Retinal pigment epithelial cell (primary cell): ENCODE data around the gene IFNA16.
"Not testable (repeated sequence)": the region's sequence is repeated elsewhere in the genome, so short reads cannot be mapped to it uniquely, and the experiment has no call there.

Source experiments
- DNase-seq: peaks from one replicate; pipeline ENCODE4 v3.0.0-alpha.2; 2010; ENCODE audit warnings: low read depth
- H3K4me3 ChIP-seq: 2 replicates; pipeline ENCODE4 v1.5.1; 2011; ENCODE audit warnings: mild to moderate bottlenecking, low read length, control low read depth, moderate library complexity
- CTCF ChIP-seq: conservative IDR thresholded peaks from 2 replicates; pipeline ENCODE4 v1.5.1; 2011; ENCODE audit warnings: low read depth, low read length, control low read depth, inconsistent platforms

Gene IFNA16

GRCh38 chr9:21239911-21240310 is 22.8 kb upstream of the IFNA16 start, which contains the start of gene IFNA14:
Gene IFNA14 (minus strand): TSS chr9:21240005. CDS start chr9:21239935, 70 bp downstream.
- no peak for DNase-seq
- no peak within 1 kb of the TSS for H3K4me3 ChIP-seq
- no peak for TF ChIP-seq CTCF

DNA sequence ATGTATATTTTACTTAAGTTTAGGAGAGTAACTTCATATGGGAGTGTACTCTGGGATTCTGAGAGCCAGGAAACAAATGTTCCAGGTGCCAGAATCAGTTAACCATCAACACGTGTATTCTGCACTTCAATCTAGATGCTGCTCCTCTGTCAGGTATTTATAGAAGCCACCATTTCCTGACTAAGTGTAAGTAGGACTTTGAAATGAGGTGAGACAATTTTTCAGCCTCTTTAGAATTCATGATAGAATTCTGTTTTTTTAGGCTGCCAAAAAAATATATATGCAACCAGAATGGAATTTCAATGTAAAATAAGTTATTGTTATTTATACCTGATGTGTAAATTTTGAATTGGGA is 19.2 kb upstream of the IFNA16 start:
- DNase-seq, H3K4me3 ChIP-seq: not testable (repeated sequence)

GRCh38 chr9:21235468-21236359 is 18.6 kb upstream of the IFNA16 start:
- not testable (repeated sequence) for H3K4me3 ChIP-seq
- peak; percentile 6 for DNase-seq
- peak; percentile 76 for TF ChIP-seq CTCF

GRCh38 chr9:21234153-21234687 is 17.1 kb upstream of the IFNA16 start:
- DNase-seq: no peak
- H3K4me3 ChIP-seq: no peak overlapping the region
- TF ChIP-seq CTCF: no peak

DNA sequence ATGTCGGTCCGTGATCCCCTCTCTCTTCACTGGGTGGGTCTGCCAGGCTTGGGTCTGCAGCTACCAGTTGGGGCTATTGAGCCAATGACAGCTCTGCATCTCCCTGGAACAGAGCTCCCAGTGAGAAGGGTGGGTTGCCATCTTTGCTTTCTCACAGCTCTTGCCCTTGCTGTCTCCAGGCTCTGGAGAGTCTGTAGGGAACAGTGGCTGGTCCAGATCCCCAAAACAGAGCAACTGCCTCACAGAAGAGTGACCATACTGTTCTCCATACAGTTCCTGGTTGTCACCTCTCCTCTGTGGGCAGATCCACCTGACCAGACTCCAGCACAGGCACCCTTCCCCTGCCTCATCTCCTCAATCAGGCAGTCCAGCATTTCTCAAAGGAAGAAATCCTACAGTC is 16.1 kb upstream of the IFNA16 start:
- no peak for DNase-seq
- no peak overlapping the region for H3K4me3 ChIP-seq

DNA sequence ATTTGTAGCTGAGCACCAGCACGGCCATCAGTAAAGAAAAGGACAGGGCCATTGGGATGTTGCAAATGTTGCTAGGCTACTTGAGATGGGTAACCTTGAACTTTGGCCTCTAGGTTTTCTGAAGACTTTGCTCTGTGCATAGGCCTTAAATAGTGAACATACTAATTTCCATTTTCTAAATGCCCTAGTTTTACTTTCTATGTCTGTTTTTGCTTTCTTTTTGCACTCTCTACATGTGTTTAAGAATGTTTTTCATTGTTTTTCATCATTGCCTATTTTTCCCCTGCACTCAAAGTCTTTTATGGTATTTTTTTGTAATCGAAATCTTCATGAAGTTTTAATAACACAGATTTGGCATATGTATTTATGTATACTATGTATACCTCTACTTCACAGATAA is 11.0 kb upstream of the IFNA16 start, which contains the start of gene IFNA17:
IFNA17 (minus strand) TSS at position 101 of the 400 bp plus-strand sequence; CDS start at position 52, 49 bp downstream.
- no peak for TF ChIP-seq CTCF
- H3K4me3 ChIP-seq: no peak within 1 kb of the TSS
- no peak for DNase-seq

More for the DNA sequence above, 16.1 kb upstream of the IFNA16 start:
- TF ChIP-seq CTCF: no peak

GRCh38 chr9:21213411-21214326 is 3.4 kb downstream of the IFNA16 start:
- not testable (repeated sequence) for DNase-seq, H3K4me3 ChIP-seq
- peak; percentile 62 for TF ChIP-seq CTCF

- not testable (repeated sequence) for H3K4me3 ChIP-seq, DNase-seq
These were observed 5.0 kb downstream of the IFNA16 start for GRCh38 chr9:21212160-21212559.

DNA sequence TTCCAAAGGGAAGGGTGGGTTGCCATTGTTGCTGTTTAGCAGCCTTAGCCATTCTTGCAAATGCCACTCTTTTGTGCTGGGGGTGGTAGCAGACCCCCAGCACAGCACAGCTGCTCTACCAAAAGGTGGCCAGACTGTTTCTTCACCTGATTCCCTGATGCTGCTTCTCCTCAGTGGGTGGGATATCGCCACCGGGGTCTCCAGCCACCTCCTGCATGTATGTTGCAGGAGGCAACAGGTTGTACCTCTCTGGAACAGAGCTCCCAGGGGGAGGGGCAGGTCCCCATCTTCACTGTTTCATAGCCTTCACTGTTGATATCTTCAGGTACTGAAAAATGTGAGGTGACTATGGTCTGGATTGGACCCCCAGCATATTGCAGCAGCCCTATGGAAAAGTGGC is 6.3 kb downstream of the IFNA16 start:
- not testable (repeated sequence) for H3K4me3 ChIP-seq, DNase-seq
